Stomach smooth muscle (tissue), 2 donors: ENCODE results near the gene USH2A.

Experiments used
- H3K27ac ChIP-seq: one replicate; pipeline ENCODE4 v1.7.0; 2013; ENCODE audit warnings: mild to moderate bottlenecking, low read length, inconsistent platforms
- H3K27me3 ChIP-seq, 2 donors: one replicate each; pipeline ENCODE4 v1.7.0; 2013; ENCODE audit warnings: low read length in 2 of 2; ENCODE audit not compliant: insufficient read depth in 2 of 2, control insufficient read depth in 1 of 2
- H3K36me3 ChIP-seq, 2 donors: one replicate each; pipeline ENCODE4 v1.7.0; 2013; ENCODE audit warnings: low read length in 2 of 2; ENCODE audit not compliant: control insufficient read depth in 2 of 2, insufficient read depth in 2 of 2
- H3K4me1 ChIP-seq: one replicate; pipeline ENCODE4 v1.7.0; 2013; ENCODE audit warnings: low read length; ENCODE audit not compliant: control insufficient read depth, insufficient read depth
- H3K4me3 ChIP-seq, 2 donors: one replicate each; pipeline ENCODE4 v1.7.0; 2013; ENCODE audit warnings: low read length in 2 of 2
- H3K9ac ChIP-seq, 2 donors: one replicate each; pipeline ENCODE4 v1.7.0; 2013; ENCODE audit warnings: low read length in 2 of 2, mild to moderate bottlenecking in 1 of 2
- H3K9me3 ChIP-seq, 2 donors: one replicate each; pipeline ENCODE4 v1.7.0; 2013; ENCODE audit warnings: low read length in 2 of 2; ENCODE audit not compliant: control insufficient read depth in 2 of 2
- donor health status: healthy.
- donor health status: Pancreatic carcinoma.

USH2A gene

GRCh38 chr1:215597961-215598360 lies 825.3 kb downstream of the USH2A start:
- H3K4me1 ChIP-seq, result no peaks in the 10 kb centered on the region
- no peak overlapping the region for H3K27ac ChIP-seq

GRCh38 chr1:215595231-215595630 lies 828.0 kb downstream of the USH2A start:
- H3K4me1 ChIP-seq, result no peaks in the 10 kb centered on the region
- no peaks in the 10 kb centered on the region for H3K27me3 ChIP-seq
- H3K36me3 ChIP-seq, result peaks cover 0 to 7% of the 10 kb centered on the region in 2 donors
- H3K4me3 ChIP-seq, result no peak overlapping the region
- no peaks in the 10 kb centered on the region for H3K9me3 ChIP-seq
- H3K27ac ChIP-seq, result no peak overlapping the region
- no peak overlapping the region for H3K9ac ChIP-seq

More at GRCh38 chr1:215597961-215598360, 825.3 kb downstream of the USH2A start:
- no peaks in the 10 kb centered on the region for H3K9me3 ChIP-seq
- no peak overlapping the region for H3K4me3 ChIP-seq
- no peak overlapping the region for H3K9ac ChIP-seq
- H3K27me3 ChIP-seq, result no peaks in the 10 kb centered on the region
- peaks cover 0 to 3% of the 10 kb centered on the region in 2 donors for H3K36me3 ChIP-seq

GRCh38 chr1:215594640-215595039 lies 828.6 kb downstream of the USH2A start:
- H3K9me3 ChIP-seq, result no peaks in the 10 kb centered on the region
- no peak overlapping the region for H3K27ac ChIP-seq
- no peaks in the 10 kb centered on the region for H3K27me3 ChIP-seq
- no peaks in the 10 kb centered on the region for H3K4me1 ChIP-seq
- no peak overlapping the region for H3K9ac ChIP-seq
- H3K4me3 ChIP-seq, result no peak overlapping the region
- peaks cover 0 to 7% of the 10 kb centered on the region in 2 donors for H3K36me3 ChIP-seq

- Histone ChIP-seq H3K9me3 (no peaks in the 10 kb centered on the region), H3K27me3 (no peaks in the 10 kb centered on the region), H3K27ac (no peak overlapping the region), H3K9ac (no peak overlapping the region), H3K36me3 (peaks cover 4 to 5% of the 10 kb centered on the region in 2 donors), H3K4me3 (no peak overlapping the region), H3K4me1 (no peaks in the 10 kb centered on the region)
Measured at GRCh38 chr1:215590779-215591491, 832.3 kb downstream of the USH2A start.

GRCh38 chr1:215589650-215590435 lies 833.4 kb downstream of the USH2A start:
- H3K27ac ChIP-seq, result no peak overlapping the region
- no peaks in the 10 kb centered on the region for H3K4me1 ChIP-seq
- peaks cover 4 to 5% of the 10 kb centered on the region in 2 donors for H3K36me3 ChIP-seq
- no peaks in the 10 kb centered on the region for H3K27me3 ChIP-seq
- no peak overlapping the region for H3K9ac ChIP-seq
- H3K9me3 ChIP-seq, result no peaks in the 10 kb centered on the region
- H3K4me3 ChIP-seq, result no peak overlapping the region

GRCh38 chr1:215584389-215584788 lies 838.9 kb downstream of the USH2A start:
- no peaks in the 10 kb centered on the region for H3K27me3 ChIP-seq
- no peaks in the 10 kb centered on the region for H3K4me1 ChIP-seq
- H3K9me3 ChIP-seq, result no peaks in the 10 kb centered on the region
- no peak overlapping the region for H3K4me3 ChIP-seq
- H3K9ac ChIP-seq, result no peak overlapping the region
- peaks cover 8 to 16% of the 10 kb centered on the region in 2 donors for H3K36me3 ChIP-seq
- no peak overlapping the region for H3K27ac ChIP-seq

- no peak overlapping the region for H3K27ac ChIP-seq
- H3K4me3 ChIP-seq, result no peak overlapping the region
- no peak overlapping the region for H3K9ac ChIP-seq
- no peaks in the 10 kb centered on the region for H3K27me3 ChIP-seq
- no peaks in the 10 kb centered on the region for H3K9me3 ChIP-seq
- H3K4me1 ChIP-seq, result no peaks in the 10 kb centered on the region
- peaks cover 8 to 21% of the 10 kb centered on the region in 2 donors for H3K36me3 ChIP-seq
Measured at GRCh38 chr1:215583185-215583749, 840.0 kb downstream of the USH2A start.

GRCh38 chr1:215581896-215582295 lies 841.4 kb downstream of the USH2A start:
- Histone ChIP-seq H3K36me3 (peaks cover 8 to 28% of the 10 kb centered on the region in 2 donors), H3K27me3 (no peaks in the 10 kb centered on the region), H3K4me1 (no peaks in the 10 kb centered on the region), H3K4me3 (no peak overlapping the region), H3K9me3 (no peaks in the 10 kb centered on the region), H3K9ac (no peak overlapping the region), H3K27ac (no peak overlapping the region)
